Measurements from ENCODE around the gene MSH6. TPM values are rescaled to one million over a fixed set of nuclear protein-coding genes. Genes with fewer than 3 reads are reported as not detected.
"Not testable (repeated sequence)": the region's sequence is repeated elsewhere in the genome, so short reads cannot be mapped to it uniquely, and the experiment has no call there.

Gene MSH6
- total RNA-seq, 2 donors from 2014 or later = 25.7 to 67.4 TPM

- TF ChIP-seq CTCF (IDR thresholded peaks at IDR 0.05) = no peak
- H3K9me3 ChIP-seq = no peaks in the 10 kb centered on the region
- no peak overlapping the region for H3K4me3 ChIP-seq
- no peaks in the 10 kb centered on the region for H3K27me3 ChIP-seq
- DNase-seq = no peak
- H3K4me1 ChIP-seq = no peaks in the 10 kb centered on the region
- no peak overlapping the region for H3K27ac ChIP-seq
- intact Hi-C loops (cut with DNase I) = no loop called here
- H3K36me3 ChIP-seq = no peaks in the 10 kb centered on the region
- H3K9ac ChIP-seq (ENCODE audit: low read depth in 2 of 2, low read length in 2 of 2) = no peak overlapping the region
Observed at GRCh38 chr2:47843407-47843806, 60.5 kb downstream of the MSH6 start.

GRCh38 chr2:47844162-47844561 lies 61.2 kb downstream of the MSH6 start:
- DNase-seq = no peak
- intact Hi-C loops (cut with DNase I) = no loop called here
- Histone ChIP-seq H3K9me3 (no peaks in the 10 kb centered on the region), H3K4me1 (no peaks in the 10 kb centered on the region), H3K27ac (no peak overlapping the region), H3K36me3 (no peaks in the 10 kb centered on the region), H3K27me3 (no peaks in the 10 kb centered on the region), H3K4me3 (no peak overlapping the region), H3K9ac (ENCODE audit: low read depth in 2 of 2, low read length in 2 of 2) (no peak overlapping the region)
- no peak for TF ChIP-seq CTCF (IDR thresholded peaks at IDR 0.05)

- H3K9ac ChIP-seq (ENCODE audit: low read depth in 2 of 2, low read length in 2 of 2) = no peak overlapping the region
- H3K27me3 ChIP-seq = no peaks in the 10 kb centered on the region
- no peak for TF ChIP-seq CTCF (IDR thresholded peaks at IDR 0.05)
- no peak overlapping the region for H3K4me3 ChIP-seq
- no peaks in the 10 kb centered on the region for H3K36me3 ChIP-seq
- intact Hi-C loops (cut with DNase I) = no loop called here
- no peak overlapping the region for H3K27ac ChIP-seq
- H3K9me3 ChIP-seq = no peaks in the 10 kb centered on the region
- no peak for DNase-seq
- H3K4me1 ChIP-seq = peaks cover 8% of the 10 kb centered on the region
Observed at GRCh38 chr2:47849368-47849767, 66.4 kb downstream of the MSH6 start.

- intact Hi-C loops (cut with DNase I) = no loop called here
Observed at GRCh38 chr2:47850198-47850597, 67.3 kb downstream of the MSH6 start.

GRCh38 chr2:47853067-47853777 lies 70.3 kb downstream of the MSH6 start:
- DNase-seq; H3K27ac ChIP-seq; H3K27me3 ChIP-seq; intact Hi-C loops (cut with DNase I); H3K9ac ChIP-seq (ENCODE audit: low read depth in 2 of 2, low read length in 2 of 2); H3K4me3 ChIP-seq; H3K36me3 ChIP-seq; H3K4me1 ChIP-seq; H3K9me3 ChIP-seq: not testable (repeated sequence)

More at GRCh38 chr2:47850198-47850597, 67.3 kb downstream of the MSH6 start:
- Histone ChIP-seq H3K4me1 (peaks cover 8% of the 10 kb centered on the region), H3K27ac (no peak overlapping the region), H3K4me3 (no peak overlapping the region), H3K27me3 (no peaks in the 10 kb centered on the region), H3K9me3 (no peaks in the 10 kb centered on the region), H3K9ac (ENCODE audit: low read depth in 2 of 2, low read length in 2 of 2) (no peak overlapping the region), H3K36me3 (no peaks in the 10 kb centered on the region)
- TF ChIP-seq CTCF (IDR thresholded peaks at IDR 0.05) = no peak
- DNase-seq = no peak

Other genes with a start within 250 kb of the MSH6 start
- gene KCNK12, start 212.2 kb upstream of the MSH6 start, total RNA-seq = under 1 TPM; 0.07 to 0.37 TPM
- 10 to 100 TPM; 40.4 to 47.7 TPM for gene FBXO11, start 123.4 kb downstream of the MSH6 start, total RNA-seq

Measured in colonic mucosa (tissue), 4 donors.